Calu3 (cell line): ENCODE measurements around the gene TSEN54. TPM values are rescaled to one million over a fixed set of nuclear protein-coding genes. Genes with fewer than 3 reads are reported as not detected.
A peak's percentile ranks its signal among the peaks of the same experiment; 100 is the strongest.

Experiments used
- BruUV-seq: library from RNA; stranded (reverse); fragments of 400-500 nt; replicated peaks from 2 replicates; lab custom pipeline; 2021; lab: Mats Ljungman, UMichigan
- CTCF ChIA-PET: fragments of 300-600 bp; sonication (Branson Sonifier 250); formaldehyde crosslinking; loops from one replicate; lab custom pipeline; 2022; ENCODE audit warnings: antibody characterized with exemption; lab: Charles Lee
- DNase-seq: peaks from one replicate; pipeline ENCODE4 v3.0.0; 2022
- H3K27ac Mint-ChIP-seq: one replicate; pipeline ENCODE4 v1.8.0; 2022; ENCODE audit warnings: mixed read lengths; ENCODE audit not compliant: unreplicated experiment
- H3K27me3 Mint-ChIP-seq: one replicate; pipeline ENCODE4 v1.8.0; 2022; ENCODE audit warnings: mixed read lengths; ENCODE audit not compliant: unreplicated experiment
- H3K36me3 Mint-ChIP-seq: one replicate; pipeline ENCODE4 v1.8.0; 2022; ENCODE audit warnings: mild to moderate bottlenecking, moderate library complexity, mixed read lengths; ENCODE audit not compliant: insufficient read depth, unreplicated experiment
- H3K4me1 Mint-ChIP-seq: one replicate; pipeline ENCODE4 v1.8.0; 2022; ENCODE audit warnings: mild to moderate bottlenecking, low read depth, mixed read lengths; ENCODE audit not compliant: unreplicated experiment
- H3K4me3 Mint-ChIP-seq: one replicate; pipeline ENCODE4 v1.8.0; 2022; ENCODE audit warnings: mild to moderate bottlenecking, low read depth, moderate library complexity, mixed read lengths; ENCODE audit not compliant: unreplicated experiment
- H3K9me3 Mint-ChIP-seq: one replicate; pipeline ENCODE4 v1.8.0; 2022; ENCODE audit warnings: low read depth, mixed read lengths; ENCODE audit not compliant: unreplicated experiment
- intact Hi-C: fragments of 100-400 bp; cut with micrococcal nuclease; formaldehyde crosslinking; loops from one replicate; pipeline ENCODE4 v1.10.0; 2022; ENCODE audit not compliant: unreplicated experiment
- total RNA-seq: library from RNA; stranded (reverse); gene quantifications from 2 replicates; pipeline ENCODE4 v1.2.3, GENCODE V29; 2022
- TF ChIP-seq, protein P1 (sequence below): fragments of 200-600 bp; IDR thresholded peaks from one replicate; pipeline ENCODE4 v1.8.0; 2022; ENCODE audit warnings: antibody characterized with exemption; ENCODE audit not compliant: unreplicated experiment

TSEN54 gene
- total RNA-seq, 1 experiment from 2014 or later: 55.4 TPM

- intact Hi-C loops: no loop called here
- no peak overlapping the region for H3K27ac Mint-ChIP-seq
- DNase-seq: no peak
- no peaks in the 10 kb centered on the region for H3K9me3 Mint-ChIP-seq
- peaks cover 30% of the 10 kb centered on the region for H3K4me1 Mint-ChIP-seq
- CTCF ChIA-PET: no interaction called here
- TF ChIP-seq, protein P1, sequence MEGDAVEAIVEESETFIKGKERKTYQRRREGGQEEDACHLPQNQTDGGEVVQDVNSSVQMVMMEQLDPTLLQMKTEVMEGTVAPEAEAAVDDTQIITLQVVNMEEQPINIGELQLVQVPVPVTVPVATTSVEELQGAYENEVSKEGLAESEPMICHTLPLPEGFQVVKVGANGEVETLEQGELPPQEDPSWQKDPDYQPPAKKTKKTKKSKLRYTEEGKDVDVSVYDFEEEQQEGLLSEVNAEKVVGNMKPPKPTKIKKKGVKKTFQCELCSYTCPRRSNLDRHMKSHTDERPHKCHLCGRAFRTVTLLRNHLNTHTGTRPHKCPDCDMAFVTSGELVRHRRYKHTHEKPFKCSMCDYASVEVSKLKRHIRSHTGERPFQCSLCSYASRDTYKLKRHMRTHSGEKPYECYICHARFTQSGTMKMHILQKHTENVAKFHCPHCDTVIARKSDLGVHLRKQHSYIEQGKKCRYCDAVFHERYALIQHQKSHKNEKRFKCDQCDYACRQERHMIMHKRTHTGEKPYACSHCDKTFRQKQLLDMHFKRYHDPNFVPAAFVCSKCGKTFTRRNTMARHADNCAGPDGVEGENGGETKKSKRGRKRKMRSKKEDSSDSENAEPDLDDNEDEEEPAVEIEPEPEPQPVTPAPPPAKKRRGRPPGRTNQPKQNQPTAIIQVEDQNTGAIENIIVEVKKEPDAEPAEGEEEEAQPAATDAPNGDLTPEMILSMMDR: no peak
- H3K4me3 Mint-ChIP-seq: no peak overlapping the region
- H3K27me3 Mint-ChIP-seq: no peaks in the 10 kb centered on the region
- BruUV-seq: no TSS peak
- peaks cover 43% of the 10 kb centered on the region for H3K36me3 Mint-ChIP-seq
These were observed 6.6 kb upstream of the TSEN54 start for GRCh38 chr17:75509528-75510258.

DNA sequence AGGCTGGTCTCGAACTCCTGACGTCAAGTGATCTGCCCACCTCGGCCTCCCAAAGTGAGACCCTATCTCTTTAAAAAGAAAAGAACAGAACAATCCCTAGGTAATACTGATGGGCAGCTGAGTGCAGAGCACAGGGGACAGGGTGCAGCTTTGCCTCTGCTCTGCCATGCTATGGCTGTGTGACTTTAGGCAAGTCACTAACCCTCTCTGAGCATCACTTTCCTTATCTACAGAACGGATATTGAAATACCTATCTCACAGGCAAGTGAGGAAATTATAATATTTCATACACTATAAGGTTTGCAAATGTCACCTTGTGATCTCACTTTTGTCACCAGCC, 5.1 kb upstream of the TSEN54 start:
- no TSS peak for BruUV-seq
- no peak overlapping the region for H3K27ac Mint-ChIP-seq
- H3K27me3 Mint-ChIP-seq: no peaks in the 10 kb centered on the region
- no peaks in the 10 kb centered on the region for H3K9me3 Mint-ChIP-seq
- DNase-seq: no peak
- H3K4me3 Mint-ChIP-seq: no peak overlapping the region
- intact Hi-C loops: no loop called here
- peaks cover 30% of the 10 kb centered on the region for H3K4me1 Mint-ChIP-seq
- CTCF ChIA-PET: interaction anchor here (1.3 kb wide), 1 partner anchor 212 kb away, joined by 4 read pairs; no protein-coding TSS in a partner anchor
- TF ChIP-seq, protein P1: no peak
- peaks cover 53% of the 10 kb centered on the region for H3K36me3 Mint-ChIP-seq

GRCh38 chr17:75511610-75512575, 4.4 kb upstream of the TSEN54 start:
- TF ChIP-seq, protein P1: no peak
- Mint-ChIP-seq H3K27ac (peak overlapping the region; percentile 33), H3K4me1 (peaks cover 30% of the 10 kb centered on the region), H3K4me3 (peak overlapping the region; percentile 36), H3K36me3 (peaks cover 59% of the 10 kb centered on the region), H3K27me3 (no peaks in the 10 kb centered on the region), H3K9me3 (no peaks in the 10 kb centered on the region)
- intact Hi-C loops: no loop called here
- DNase-seq: peak; percentile 79
- CTCF ChIA-PET: interaction anchor here (1.3 kb wide), 1 partner anchor 211 kb away, joined by 4 read pairs; no protein-coding TSS in a partner anchor
- no TSS peak for BruUV-seq

DNA sequence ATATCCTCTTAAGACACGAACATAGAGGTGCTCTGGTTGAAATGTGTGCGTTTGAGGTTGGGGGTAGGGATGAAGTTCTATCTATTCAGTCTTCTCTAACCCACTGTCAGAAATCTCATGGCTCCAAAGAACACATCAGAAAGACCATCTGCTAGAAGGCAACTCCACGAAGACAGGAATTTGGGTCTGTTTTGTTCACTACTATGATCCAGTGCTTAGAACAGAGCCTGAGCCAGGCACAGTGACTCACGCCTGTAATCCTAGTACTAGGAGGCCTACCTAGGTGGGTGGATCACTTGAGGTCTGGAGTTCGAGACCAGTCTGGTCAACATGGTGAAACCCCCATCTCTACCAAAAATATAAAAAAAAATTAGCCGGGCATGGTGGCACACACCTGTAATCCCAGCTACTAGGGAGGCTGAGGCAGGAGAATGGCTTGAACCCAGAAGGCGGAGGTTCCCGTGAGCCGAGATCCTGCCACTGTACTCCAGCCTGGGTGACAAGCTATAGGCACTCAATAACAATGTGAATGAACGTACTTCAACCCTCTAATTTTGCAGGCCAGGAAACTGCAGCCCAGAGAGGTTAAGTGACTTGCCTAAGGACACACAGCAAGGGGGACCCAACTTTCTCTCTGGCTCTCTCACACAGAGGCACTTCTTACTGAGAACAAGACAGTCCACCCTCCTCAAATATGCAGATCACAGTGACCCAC, 3.2 kb upstream of the TSEN54 start:
- CTCF ChIA-PET: interaction anchor here (0.7 kb wide), 1 partner anchor 12 kb away, joined by 6 read pairs; the partner anchor contains the start of gene LLGL2
- Mint-ChIP-seq H3K36me3 (peaks cover 71% of the 10 kb centered on the region), H3K4me3 (no peak overlapping the region), H3K27me3 (no peaks in the 10 kb centered on the region), H3K9me3 (no peaks in the 10 kb centered on the region), H3K27ac (no peak overlapping the region), H3K4me1 (peaks cover 40% of the 10 kb centered on the region)
- no peak for DNase-seq
- intact Hi-C loops: no loop called here
- TF ChIP-seq, protein P1: no peak
- BruUV-seq: no TSS peak
